Measurements from ENCODE around the gene PLD1.
A peak's percentile ranks its signal among the peaks of the same experiment; 100 is the strongest.
"Not testable (repeated sequence)": the region's sequence is repeated elsewhere in the genome, so short reads cannot be mapped to it uniquely, and the experiment has no call there.

Gene PLD1

GRCh38 chr3:171770689-171771620 is 39.3 kb downstream of the PLD1 start:
- DNase-seq = peak; percentile 57

DNA sequence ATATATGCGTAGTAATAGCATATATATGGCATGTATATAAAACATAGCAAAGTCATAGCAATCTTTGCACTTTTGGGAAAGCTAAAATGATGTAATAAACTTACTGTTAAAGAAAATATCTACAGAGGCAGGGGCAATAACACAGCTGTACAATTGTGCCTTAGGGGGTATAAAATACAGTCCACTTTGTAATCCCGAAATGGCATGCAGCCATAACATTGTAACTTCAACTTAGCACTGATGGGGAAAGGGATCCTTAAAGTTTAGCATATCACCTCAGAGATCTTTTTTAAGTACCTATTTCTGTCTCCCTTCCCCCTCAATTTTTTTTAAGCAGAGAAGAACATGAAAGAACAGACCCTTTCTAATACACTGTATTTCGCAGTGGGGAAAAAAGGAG is 40.8 kb downstream of the PLD1 start:
- no peak for DNase-seq

DNA sequence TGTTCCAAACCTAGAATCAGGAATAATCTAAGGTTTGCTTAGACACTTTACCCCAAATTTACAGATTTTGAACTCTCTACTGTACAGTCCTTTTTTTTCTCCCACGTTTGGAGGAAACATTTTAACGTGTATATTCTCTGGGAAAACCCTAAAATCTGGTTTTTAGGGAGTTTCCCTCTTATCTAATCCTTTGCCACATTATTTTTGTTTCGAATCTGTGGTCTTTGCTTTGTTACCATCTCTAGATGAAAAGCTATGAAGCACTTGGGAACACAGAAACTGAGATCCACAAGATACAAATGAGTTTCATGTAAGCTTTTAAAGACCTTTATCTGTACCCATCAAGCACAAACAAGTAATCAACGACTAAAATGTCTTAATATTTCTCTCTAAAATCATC is 41.3 kb downstream of the PLD1 start:
- no peak for DNase-seq

DNA sequence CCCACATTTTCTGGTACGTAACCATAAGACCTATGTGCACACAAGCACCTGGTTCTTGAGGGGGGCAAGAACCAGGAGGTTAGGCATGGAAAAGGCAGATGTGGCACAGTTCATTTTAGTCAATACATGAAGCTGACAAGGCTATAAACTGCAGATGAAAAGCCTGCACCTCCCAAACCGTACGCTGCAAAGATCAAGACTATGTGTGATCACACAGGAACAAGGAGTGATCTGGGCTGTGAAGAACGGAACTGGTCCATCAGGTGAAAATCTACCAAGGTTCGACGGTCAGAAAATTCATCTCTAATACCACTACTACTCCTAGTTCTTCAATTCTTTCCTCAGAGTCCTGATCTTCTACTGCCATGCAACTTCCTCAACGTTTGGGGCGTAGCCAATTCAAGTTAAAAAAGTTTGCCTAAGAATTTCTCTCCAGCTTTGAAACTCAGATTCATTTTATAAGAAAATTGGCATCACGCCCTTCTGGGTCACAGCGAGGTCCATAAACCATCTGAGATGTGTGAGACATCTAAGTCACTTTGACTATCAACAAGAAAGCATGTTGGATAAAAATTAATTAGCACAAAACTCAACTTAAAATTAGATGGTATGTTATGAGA is 41.9 kb downstream of the PLD1 start:
- DNase-seq = no peak

DNA sequence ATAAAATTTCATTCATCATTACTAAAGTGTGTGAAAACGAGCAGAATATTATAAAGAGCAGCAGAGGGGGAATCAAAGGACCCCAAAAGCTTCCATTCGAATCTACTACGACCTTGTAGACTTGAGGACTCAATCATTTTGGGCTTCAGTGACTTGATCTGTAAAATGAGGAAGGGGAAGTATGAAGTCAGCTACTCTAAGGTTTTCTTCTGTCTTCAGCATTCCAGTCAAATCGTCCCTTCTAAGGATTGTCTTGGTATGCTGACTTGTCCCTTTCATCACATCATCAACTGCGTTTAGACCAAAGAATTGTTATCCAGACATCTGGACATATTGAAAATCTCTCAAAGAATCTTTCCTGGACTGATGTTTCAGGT is 44.8 kb downstream of the PLD1 start:
- no peak for DNase-seq

DNA sequence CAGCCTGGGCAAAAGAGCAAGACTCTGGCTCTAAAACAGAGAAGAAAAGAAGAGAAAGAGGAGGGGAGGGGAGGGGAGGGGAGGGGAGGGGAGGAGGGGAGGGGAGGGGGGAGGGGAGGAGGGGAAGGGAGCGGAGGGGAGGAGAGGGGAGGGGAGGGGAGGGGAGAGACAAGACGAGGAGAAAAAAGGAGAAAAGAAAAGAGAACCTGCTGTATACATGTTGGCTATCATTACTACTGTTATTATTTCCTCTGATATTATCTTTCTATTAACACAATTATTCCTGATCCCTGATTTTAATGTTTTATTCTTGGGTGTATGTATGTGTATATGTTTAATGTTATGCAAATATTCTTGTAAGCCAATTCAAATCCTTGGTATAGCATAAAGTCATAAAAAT is 46.9 kb downstream of the PLD1 start:
- no peak for DNase-seq

DNA sequence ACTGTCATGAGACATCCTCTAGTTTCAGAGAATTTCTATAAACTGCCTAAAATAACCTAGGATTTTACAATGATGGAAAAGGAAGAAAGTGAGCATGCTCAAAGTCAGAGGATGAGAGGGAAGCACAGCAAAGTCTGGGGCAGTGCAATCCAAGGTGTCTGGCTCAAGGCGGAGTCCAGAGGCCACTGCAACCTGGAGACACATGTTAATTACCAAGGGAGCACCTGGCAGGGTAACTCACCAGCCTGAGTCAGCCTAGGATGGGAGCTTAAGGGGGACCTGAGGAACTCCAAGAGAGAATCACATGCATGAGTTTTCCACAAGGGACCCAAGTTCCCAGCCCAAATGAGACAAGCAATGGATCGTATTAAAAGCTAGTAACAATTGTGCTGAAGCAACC is 49.8 kb downstream of the PLD1 start:
- DNase-seq = no peak

GRCh38 chr3:171758109-171758508 is 52.2 kb downstream of the PLD1 start:
- no peak for DNase-seq

DNA sequence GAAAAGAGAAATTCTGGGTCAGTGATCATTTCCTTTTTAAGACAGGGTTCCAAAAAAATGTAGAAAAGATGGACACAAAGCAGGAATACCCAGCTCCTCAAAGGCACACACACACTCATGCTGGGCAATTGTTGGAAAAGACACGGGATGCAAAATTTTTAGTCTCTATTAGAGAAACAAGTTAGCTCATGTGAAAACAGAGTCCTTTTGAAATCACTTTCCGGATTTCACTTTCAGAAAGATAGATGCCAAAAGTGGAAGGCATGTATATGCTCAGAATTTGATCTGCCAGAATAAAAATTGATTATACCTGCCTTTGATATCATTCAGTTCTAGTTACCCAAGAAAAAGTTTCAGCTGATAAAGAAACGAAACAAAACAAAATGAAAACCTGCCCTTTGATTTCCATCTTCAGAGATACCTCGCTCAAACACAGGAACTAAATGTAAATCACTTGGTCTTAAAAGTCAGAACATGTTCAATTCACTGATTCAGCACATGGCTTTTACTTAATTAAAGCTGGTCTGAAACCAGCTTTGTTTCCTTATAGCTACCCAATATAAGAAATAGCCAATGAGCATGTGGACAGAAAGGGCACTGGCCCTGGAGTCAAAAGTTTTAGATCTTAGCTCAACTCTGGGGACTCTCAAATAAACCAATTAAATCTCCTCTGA is 52.8 kb downstream of the PLD1 start:
- no peak for DNase-seq

DNA sequence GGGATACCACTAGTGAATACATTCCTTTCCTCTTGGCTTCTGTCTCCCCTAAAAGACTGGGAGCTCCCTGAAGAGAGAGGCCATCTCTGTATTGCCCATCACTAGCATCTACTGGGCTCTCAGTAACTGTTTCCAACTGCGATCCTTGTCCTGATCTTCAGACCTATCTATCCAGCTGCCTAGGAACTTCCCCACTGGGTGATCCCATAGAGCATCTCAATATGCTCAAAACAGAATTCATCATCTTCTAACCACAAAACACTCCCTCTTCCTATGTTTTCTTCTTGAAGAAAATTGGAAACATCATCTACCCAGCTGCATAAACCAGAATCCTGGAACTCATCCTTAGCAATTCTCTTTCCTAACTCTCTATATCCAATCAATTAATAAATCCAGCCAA is 54.6 kb downstream of the PLD1 start:
- no peak for DNase-seq

- DNase-seq = no peak
Observed at GRCh38 chr3:171755015-171755589, 55.2 kb downstream of the PLD1 start.

- DNase-seq = no peak
Observed at GRCh38 chr3:171753665-171754408, 56.4 kb downstream of the PLD1 start.

DNA sequence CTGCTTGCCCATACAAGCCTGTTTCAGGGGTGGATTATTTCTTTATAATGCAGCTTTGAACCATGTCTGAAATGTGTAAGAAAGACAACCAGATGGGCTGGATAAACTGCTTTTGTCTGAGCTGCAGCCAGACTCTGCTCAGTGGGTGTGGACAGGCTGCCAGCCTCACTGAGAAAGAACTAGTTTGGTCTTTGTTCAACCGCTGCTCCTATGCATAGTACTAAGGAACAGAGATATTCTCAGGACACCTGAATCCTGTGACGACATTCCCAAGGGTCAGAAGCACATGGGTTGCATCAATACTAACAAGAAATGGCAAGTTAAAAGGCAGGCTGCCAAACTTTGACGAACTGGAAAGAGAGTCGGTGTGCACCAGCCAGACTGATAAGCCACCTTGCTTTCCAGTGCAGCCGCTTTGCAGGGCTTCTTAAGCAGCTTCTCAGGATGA is 57.2 kb downstream of the PLD1 start:
- DNase-seq = no peak

DNA sequence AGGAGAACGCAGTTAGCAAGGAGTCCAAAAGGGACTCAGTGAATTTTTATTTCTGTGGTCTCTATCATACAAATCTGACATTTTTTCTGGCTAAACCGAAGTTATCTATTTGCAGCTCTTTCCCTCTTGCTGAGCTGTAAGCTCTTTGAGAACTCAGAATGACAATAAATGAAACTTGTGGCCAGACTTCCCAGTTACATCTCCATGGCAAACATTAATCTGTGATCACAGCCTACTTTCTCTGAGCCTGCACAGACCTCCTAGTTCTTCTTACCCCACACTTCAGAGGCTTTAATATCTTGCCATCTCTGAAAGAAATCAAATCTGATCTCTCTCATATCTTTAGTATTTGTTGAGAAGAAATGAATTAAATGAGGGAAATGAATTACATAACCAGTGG is 58.0 kb downstream of the PLD1 start:
- DNase-seq = no peak

DNA sequence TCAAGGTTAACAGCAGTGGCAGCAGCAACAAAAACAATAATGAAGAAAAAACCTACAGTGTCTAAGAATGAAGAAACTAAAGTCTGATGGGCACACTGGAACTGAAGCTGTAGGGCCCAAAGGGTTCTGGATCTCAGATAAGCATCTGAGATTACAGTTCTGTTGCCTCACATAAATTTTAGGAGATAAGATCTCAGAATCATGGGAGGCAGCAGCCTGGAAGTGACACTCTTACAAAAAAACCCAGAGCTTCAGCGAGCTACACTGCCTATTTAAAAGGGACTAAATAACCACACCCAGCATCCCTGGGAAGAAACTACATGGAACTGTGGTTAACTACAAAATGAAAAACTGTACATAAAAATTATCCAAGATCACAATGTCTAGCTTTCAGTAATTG is 61.2 kb downstream of the PLD1 start:
- no peak for DNase-seq

DNA sequence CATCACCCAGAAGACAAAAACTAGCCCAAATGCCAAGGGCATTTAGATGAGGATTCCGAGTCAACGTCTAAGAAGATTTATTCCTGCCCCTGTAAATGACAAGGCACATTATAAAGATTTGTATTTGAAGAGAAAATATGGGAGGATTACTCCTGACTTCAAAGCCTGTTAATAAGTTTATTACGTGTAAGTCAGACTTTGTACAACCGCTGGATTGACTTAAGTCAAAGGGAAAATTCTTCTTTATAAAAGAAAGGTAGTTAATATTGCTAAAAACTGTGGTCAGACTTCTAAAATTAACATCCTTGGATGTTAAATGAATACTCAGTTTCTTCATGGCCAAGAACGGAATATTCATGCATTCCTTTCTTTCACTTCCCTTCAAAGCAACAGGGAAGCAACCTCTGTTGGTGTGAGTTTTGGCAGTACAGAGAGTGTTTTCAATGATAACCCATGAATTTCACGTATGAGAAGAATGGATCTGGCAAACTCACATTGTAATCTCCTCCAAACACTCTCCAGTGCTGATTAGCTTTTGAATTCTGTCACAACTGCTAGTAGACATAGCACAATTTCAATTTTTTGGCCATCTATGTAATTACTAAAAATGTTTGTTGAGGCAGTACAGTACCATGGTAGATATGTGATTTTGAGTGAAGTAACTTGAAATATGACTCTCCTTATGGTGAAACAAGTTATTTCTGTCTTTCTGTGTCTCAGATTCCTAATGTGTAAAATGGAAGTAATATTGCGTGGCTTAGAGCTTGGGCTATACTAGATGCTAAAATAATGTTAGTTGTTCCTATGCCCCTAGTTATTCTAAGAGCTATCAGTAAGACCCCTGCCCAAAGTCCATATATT is 62.0 kb downstream of the PLD1 start:
- DNase-seq = no peak

- DNase-seq = no peak
Observed at GRCh38 chr3:171747223-171747920, 62.9 kb downstream of the PLD1 start.

DNA sequence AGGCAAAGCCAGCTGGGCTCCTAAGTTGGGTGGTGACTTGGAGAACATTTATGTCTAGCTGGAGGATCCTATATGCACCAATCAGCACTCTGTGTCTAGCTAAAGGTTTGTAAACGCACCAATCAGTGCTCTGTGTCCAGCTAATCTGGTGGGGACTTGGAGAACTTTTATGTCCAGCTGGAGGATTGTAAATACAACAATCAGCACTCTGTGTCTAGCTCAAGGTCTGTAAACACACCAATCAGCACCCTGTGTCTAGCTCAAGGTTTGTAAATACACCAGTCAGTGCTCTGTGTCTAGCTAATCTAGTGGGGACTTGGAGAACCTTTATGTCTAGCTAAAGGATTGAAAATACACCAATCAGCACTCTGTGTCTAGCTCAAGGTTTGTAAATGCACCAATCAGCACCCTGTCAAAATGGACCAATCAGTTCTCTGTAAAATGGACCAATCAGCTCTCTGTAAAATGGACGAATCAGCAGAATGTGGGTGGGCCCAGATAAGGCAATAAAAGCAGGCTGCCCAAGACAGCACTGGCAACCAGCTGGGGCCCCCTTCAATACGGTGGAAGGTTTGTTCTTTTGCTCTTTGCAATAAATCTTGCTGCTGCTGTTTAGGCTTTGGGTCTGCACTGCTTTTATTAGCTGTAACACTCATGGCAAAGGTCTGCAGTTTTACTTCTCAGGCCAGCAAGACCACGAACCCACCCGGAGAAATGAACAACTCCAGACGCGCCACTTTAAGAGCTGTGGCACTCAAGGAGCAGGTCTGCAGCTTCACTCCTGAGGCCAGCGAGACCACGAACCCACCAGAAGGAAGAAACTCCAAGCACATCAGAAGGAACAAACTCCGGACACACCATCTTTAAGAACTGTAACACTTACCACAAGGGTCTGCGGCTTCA is 63.7 kb downstream of the PLD1 start:
- DNase-seq = not testable (repeated sequence)

GRCh38 chr3:171745577-171746319 is 64.5 kb downstream of the PLD1 start:
- DNase-seq = no peak

All from NCI-H774 (cell line).